Subcutaneous abdominal adipose tissue (tissue), 5 donors: Measurements from ENCODE around the gene COL7A1.

Experiments used
- H3K27ac ChIP-seq: one replicate; pipeline ENCODE4 v1.7.0; 2013; ENCODE audit warnings: low read depth, mild to moderate bottlenecking, inconsistent platforms, low read length, moderate library complexity
- H3K27me3 ChIP-seq, 5 donors: one replicate each; pipeline ENCODE4 v1.7.0; 2013; ENCODE audit warnings: low read length in 5 of 5, inconsistent platforms in 1 of 5; ENCODE audit not compliant: control insufficient read depth in 5 of 5, insufficient read depth in 4 of 5
- H3K36me3 ChIP-seq, 5 donors: one replicate each; pipeline ENCODE4 v1.7.0; 2013; ENCODE audit warnings: low read length in 5 of 5; ENCODE audit not compliant: control insufficient read depth in 5 of 5, insufficient read depth in 5 of 5
- H3K4me1 ChIP-seq, 5 donors: one replicate each; pipeline ENCODE4 v1.7.0; 2013; ENCODE audit warnings: low read length in 5 of 5, mild to moderate bottlenecking in 3 of 5, moderate library complexity in 1 of 5; ENCODE audit not compliant: control insufficient read depth in 5 of 5, insufficient read depth in 5 of 5
- H3K4me3 ChIP-seq, 5 donors: one replicate each; pipeline ENCODE4 v1.7.0; 2013; ENCODE audit warnings: low read length in 5 of 5, low read depth in 1 of 5
- H3K9ac ChIP-seq, 5 donors: one replicate each; pipeline ENCODE4 v1.7.0; 2013; ENCODE audit warnings: low read length in 5 of 5, mild to moderate bottlenecking in 4 of 5, moderate library complexity in 3 of 5
- H3K9me3 ChIP-seq, 5 donors: one replicate each; pipeline ENCODE4 v1.7.0; 2013; ENCODE audit warnings: low read length in 5 of 5; ENCODE audit not compliant: control insufficient read depth in 5 of 5
- donor health status: healthy.
- donor health status: healthy.
- donor health status: healthy.
- donor health status: healthy.
- donor health status: healthy.

COL7A1 gene

GRCh38 chr3:48621461-48621869 lies 26.3 kb upstream of the COL7A1 start, which contains the start of gene TMEM89:
TMEM89 (minus strand) TSS chr3:48621769; CDS start chr3:48621756, 13 bp downstream.
- no peak within 1 kb of the TSS for H3K4me3 ChIP-seq
- H3K36me3 ChIP-seq, result peaks cover 0 to 18% (median 16%) of the 10 kb centered on the region in 5 donors
- H3K4me1 ChIP-seq, result no peaks in the 10 kb centered on the region
- H3K9ac ChIP-seq, result no peak within 1 kb of the TSS
- no peaks in the 10 kb centered on the region for H3K27me3 ChIP-seq
- H3K9me3 ChIP-seq, result peaks cover 0 to 14% (median 10%) of the 10 kb centered on the region in 5 donors
- no peak within 1 kb of the TSS for H3K27ac ChIP-seq

- no peaks in the 10 kb centered on the region for H3K4me1 ChIP-seq
- no peak overlapping the region for H3K9ac ChIP-seq
- no peak overlapping the region for H3K27ac ChIP-seq
- no peaks in the 10 kb centered on the region for H3K27me3 ChIP-seq
- peaks cover 0 to 1% (median under 1%) of the 10 kb centered on the region in 5 donors for H3K36me3 ChIP-seq
- H3K9me3 ChIP-seq, result peaks cover 0 to 14% (median 10%) of the 10 kb centered on the region in 5 donors
- H3K4me3 ChIP-seq, result no peak overlapping the region
Measured at GRCh38 chr3:48619541-48620524, 24.7 kb upstream of the COL7A1 start.

DNA sequence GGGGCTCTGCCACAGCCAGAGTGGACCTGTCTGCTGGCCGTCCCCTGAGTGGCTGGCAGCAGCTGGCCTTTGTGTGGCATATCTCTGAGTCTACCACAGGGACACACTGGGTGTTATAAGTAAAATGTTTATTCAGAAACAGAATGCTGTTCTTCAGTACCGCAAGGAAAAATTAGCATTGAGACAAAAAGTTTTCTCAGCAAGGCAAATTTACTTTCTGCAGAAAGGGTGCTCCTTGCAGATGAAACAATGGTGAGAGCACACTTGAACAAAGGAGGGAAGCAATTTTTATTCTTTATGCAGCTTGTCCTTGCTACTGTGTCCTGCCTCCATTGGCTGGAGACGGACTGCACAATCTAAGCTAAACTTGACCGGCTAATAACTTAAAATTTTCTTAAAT lies 22.4 kb upstream of the COL7A1 start:
- Histone ChIP-seq H3K27ac (no peak overlapping the region), H3K4me3 (no peak overlapping the region)

DNA sequence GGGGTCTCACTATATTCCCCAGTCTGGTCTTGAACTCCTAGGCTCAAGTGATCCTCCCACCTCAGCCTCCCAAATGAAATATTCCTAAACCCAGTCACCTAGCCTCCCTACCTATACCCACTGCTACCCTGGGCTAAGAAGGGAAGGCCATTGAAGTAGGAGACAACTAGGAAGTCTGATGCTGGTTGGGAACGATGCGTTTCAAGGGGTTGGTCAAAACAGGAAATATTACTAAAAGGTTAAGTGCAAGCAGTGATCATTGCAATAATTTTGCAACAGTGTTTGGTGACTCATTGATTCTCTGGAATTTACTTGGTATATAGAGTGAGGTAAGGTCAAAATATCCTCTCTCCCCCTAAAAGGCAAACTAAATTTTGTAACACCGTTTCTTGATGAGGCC lies 18.9 kb upstream of the COL7A1 start:
- Histone ChIP-seq H3K4me3 (no peak overlapping the region), H3K9ac (no peak overlapping the region), H3K27me3 (no peaks in the 10 kb centered on the region), H3K4me1 (peaks cover 0 to 6% (median 3%) of the 10 kb centered on the region in 5 donors), H3K36me3 (no peaks in the 10 kb centered on the region), H3K9me3 (peaks cover 0 to 14% (median 10%) of the 10 kb centered on the region in 5 donors), H3K27ac (no peak overlapping the region)

More for the DNA sequence above, 22.4 kb upstream of the COL7A1 start:
- Histone ChIP-seq H3K4me1 (no peaks in the 10 kb centered on the region), H3K36me3 (no peaks in the 10 kb centered on the region), H3K27me3 (no peaks in the 10 kb centered on the region), H3K9me3 (peaks cover 0 to 14% (median 10%) of the 10 kb centered on the region in 5 donors), H3K9ac (no peak overlapping the region)

- H3K36me3 ChIP-seq, result no peaks in the 10 kb centered on the region
- peaks cover 3 to 19% (median 13%) of the 10 kb centered on the region in 5 donors for H3K4me1 ChIP-seq
- no peaks in the 10 kb centered on the region for H3K27me3 ChIP-seq
- H3K4me3 ChIP-seq, result no peak overlapping the region
- peaks cover 0 to 5% (median 3%) of the 10 kb centered on the region in 5 donors for H3K9me3 ChIP-seq
- no peak overlapping the region for H3K9ac ChIP-seq
- H3K27ac ChIP-seq, result no peak overlapping the region
Measured at GRCh38 chr3:48612309-48612708, 17.2 kb upstream of the COL7A1 start.

- peak within 1 kb of the TSS; percentile 75 to 97 (median 84) for H3K9ac ChIP-seq
- no peaks in the 10 kb centered on the region for H3K9me3 ChIP-seq
- H3K4me3 ChIP-seq, result peak within 1 kb of the TSS; percentile 90 to 98 (median 94)
- no peaks in the 10 kb centered on the region for H3K27me3 ChIP-seq
- H3K27ac ChIP-seq, result peak within 1 kb of the TSS; percentile 75
- peaks cover 0 to 19% (median 16%) of the 10 kb centered on the region in 5 donors for H3K36me3 ChIP-seq
- peaks cover 3 to 19% (median 13%) of the 10 kb centered on the region in 5 donors for H3K4me1 ChIP-seq
Measured at GRCh38 chr3:48609088-48610005, 14.2 kb upstream of the COL7A1 start, which contains the start of gene UQCRC1. UQCRC1 (minus strand) TSS chr3:48609646; CDS start chr3:48609620, 26 bp downstream.

DNA sequence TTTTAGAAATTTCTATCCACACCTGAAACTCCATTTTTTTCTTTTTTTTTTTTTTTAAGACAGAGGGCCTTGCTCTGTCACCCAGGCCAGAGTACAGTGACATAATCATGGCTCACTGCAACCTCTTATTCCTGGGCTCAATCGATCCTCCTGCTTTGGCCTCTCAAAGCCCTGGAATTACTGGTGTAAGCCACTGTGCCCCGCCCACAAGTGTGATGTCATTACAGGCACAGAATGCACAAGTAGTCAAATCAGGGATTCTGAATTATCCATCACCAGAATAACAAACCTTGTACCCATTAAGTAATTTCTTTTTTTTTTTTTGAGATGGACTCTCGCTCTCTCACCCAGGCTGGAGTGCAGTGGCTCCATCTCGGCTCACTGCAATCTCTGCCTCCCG lies 12.4 kb upstream of the COL7A1 start:
- Histone ChIP-seq H3K4me1 (peaks cover 3 to 19% (median 13%) of the 10 kb centered on the region in 5 donors), H3K36me3 (peaks cover 0 to 38% (median 34%) of the 10 kb centered on the region in 5 donors), H3K4me3 (no peak overlapping the region), H3K9ac (no peak overlapping the region), H3K9me3 (no peaks in the 10 kb centered on the region), H3K27ac (no peak overlapping the region), H3K27me3 (no peaks in the 10 kb centered on the region)

DNA sequence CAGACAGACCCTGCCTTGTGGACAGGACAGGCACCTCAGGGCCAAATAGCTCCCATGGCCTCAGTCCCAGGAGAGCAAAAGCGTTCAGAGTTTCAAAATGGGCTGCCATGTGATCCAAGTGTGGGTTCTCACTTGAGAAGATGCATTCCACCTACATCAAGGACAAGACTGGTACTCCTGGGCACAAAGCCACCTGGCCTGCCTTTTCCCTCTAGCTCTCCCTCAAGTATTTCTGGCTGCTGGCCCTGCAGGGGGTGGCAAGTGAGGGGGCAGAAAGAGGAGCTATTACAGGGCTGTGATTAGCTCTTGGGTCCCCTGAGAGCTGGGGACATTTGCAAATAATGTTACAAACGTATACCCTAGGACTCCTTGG lies 6.5 kb upstream of the COL7A1 start:
- Histone ChIP-seq H3K9ac (no peak overlapping the region), H3K9me3 (no peaks in the 10 kb centered on the region), H3K36me3 (peaks cover 0 to 92% (median 84%) of the 10 kb centered on the region in 5 donors), H3K27ac (no peak overlapping the region), H3K4me1 (peaks cover 0 to 11% (median 3%) of the 10 kb centered on the region in 5 donors), H3K4me3 (no peak overlapping the region), H3K27me3 (no peaks in the 10 kb centered on the region)

DNA sequence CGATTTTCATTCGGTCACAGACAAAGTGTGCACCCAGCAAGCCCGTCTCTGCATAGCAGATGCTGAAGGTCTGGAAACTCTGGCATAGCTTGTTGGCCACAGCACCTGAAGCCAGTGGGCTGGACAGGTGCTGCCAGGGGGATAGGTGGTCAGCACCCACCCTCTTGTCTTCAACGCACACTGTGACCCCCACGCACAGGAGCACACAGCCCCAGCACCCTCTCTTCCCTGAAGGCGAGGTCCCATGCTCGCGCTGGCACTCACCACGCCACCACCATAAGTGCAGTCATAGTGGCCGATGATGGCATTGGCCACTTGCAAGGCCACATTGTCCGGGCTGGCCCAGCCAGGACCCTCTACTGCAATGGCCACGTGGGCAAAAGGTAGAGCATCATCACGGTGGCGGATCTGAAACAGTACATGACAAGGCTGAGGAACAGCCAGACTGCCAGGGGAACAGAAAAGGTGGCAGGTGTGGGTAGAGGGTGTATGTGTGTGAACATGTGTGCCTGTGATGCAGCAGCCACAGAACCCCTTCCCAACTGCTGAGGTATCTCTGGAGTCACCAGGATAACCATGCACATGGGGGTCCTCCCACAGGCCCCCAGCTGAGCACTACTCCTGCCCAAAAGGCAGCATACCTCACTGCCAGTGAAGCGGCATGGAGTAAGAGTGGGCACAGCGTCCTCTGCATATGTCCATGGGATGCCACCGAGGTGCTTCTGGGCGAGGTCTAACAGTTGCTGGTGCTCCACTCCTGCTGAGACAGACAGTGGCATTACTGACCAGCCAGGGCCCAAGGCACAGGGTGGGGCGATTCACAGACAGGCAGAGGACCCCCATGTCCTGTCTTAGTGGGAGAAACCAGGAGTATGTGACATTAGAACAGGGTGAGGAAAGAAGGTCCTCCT lies 5.8 kb upstream of the COL7A1 start:
- Histone ChIP-seq H3K36me3 (peaks cover 0 to 89% (median 83%) of the 10 kb centered on the region in 5 donors), H3K4me1 (peaks cover 0 to 11% (median 3%) of the 10 kb centered on the region in 5 donors), H3K27me3 (peaks cover 0 to 3% (median 0%) of the 10 kb centered on the region in 5 donors), H3K27ac (no peak overlapping the region), H3K9me3 (no peaks in the 10 kb centered on the region), H3K4me3 (no peak overlapping the region), H3K9ac (no peak overlapping the region)
